WTC11 (cell line): ENCODE data around the gene SPATA31A1. TPM values are rescaled to one million over a fixed set of nuclear protein-coding genes. Genes with fewer than 3 reads are reported as not detected.
"Not testable (repeated sequence)": the region's sequence is repeated elsewhere in the genome, so short reads cannot be mapped to it uniquely, and the experiment has no call there.

Source experiments
- ATAC-seq: fragments of 200-7000 bp; cut with Tn5 transposase; 2 replicates; pipeline ENCODE4 v1.10.0; 2021; ENCODE audit warnings: mild to moderate bottlenecking, moderate library complexity
- Bru-seq: library from RNA; stranded (reverse); fragments of 400-500 nt; gene quantifications from one replicate; lab custom pipeline; 2021; lab: Mats Ljungman, UMichigan
- CTCF ChIA-PET: fragments of 300-600 bp; sonication (Branson Sonifier 250); formaldehyde crosslinking; loops from one replicate; lab custom pipeline; 2021; ENCODE audit warnings: antibody characterized with exemption; lab: Charles Lee
- POLR2A ChIA-PET: fragments of 350-600 bp; sonication (Branson Sonifier 250); formaldehyde crosslinking; loops from one replicate; lab custom pipeline; 2021; ENCODE audit warnings: antibody characterized with exemption; lab: Charles Lee
- DNase-seq: peaks from one replicate; pipeline ENCODE4 v3.0.0; 2021; ENCODE audit warnings: low spot score
- H3K27ac Mint-ChIP-seq: 2 replicates; pipeline ENCODE4 v1.8.0; 2021; ENCODE audit warnings: mixed read lengths
- H3K27me3 Mint-ChIP-seq: 2 replicates; pipeline ENCODE4 v1.8.0; 2021; ENCODE audit warnings: low read depth, mild to moderate bottlenecking, moderate library complexity, mixed read lengths
- H3K36me3 Mint-ChIP-seq: 2 replicates; pipeline ENCODE4 v1.8.0; 2021; ENCODE audit warnings: mixed read lengths
- H3K4me1 Mint-ChIP-seq: 2 replicates; pipeline ENCODE4 v1.8.0; 2022; ENCODE audit warnings: mixed read lengths
- H3K4me3 Mint-ChIP-seq: 2 replicates; pipeline ENCODE4 v1.8.0; 2021; ENCODE audit warnings: mild to moderate bottlenecking, moderate library complexity, mixed read lengths
- H3K9me3 Mint-ChIP-seq: 2 replicates; pipeline ENCODE4 v1.8.0; 2021; ENCODE audit warnings: mixed read lengths
- long read RNA-seq, 3 experiments: library from RNA in 1 of 3; library from capped mRNA in 1 of 3; library from polyadenylated mRNA in 1 of 3; unstranded in 2 of 3; stranded (forward) in 1 of 3; transcript quantifications; one replicate each; pipeline ENCODE4 v2.0.0, GENCODE V29; 2021
- total RNA-seq: library from RNA; stranded (reverse); gene quantifications from 3 replicates; pipeline ENCODE4 v1.2.3, GENCODE V29; 2021

Gene SPATA31A1
- total RNA-seq: 0.07 TPM in 1 of 3 replicates, not detected in the others
- Bru-seq, nascent RNA: percentile 17 among the genes with signal in this experiment
- long read RNA-seq, experiment 1: 0 reads
- long read RNA-seq, experiment 2: 0 reads
- long read RNA-seq, experiment 3: 0 reads

DNA sequence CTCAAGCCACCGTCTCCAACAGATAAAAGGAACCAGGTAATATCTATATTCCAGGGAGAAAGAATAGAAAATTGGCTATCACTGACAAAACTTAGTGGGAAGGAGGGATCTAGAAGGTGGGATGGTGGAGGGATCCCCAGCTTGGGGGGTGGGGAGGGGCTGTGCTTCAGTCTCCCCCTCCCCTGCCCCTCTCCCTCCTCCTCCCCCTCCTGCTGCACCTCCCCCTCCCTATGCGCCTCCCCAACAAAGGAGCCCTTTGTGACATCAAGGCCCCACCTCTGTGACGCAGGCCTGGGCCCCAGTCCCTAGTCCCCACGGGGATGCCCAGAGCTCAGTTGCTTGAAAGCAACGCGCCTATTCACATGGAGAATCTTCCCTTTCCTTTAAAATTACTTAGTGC lies at the start of gene SPATA31A1:
Gene SPATA31A1, plus strand, starts transcription at position 301 of the 400 bp plus-strand sequence. Its CDS starts 62 bp downstream, at position 363.
- POLR2A ChIA-PET, DNase-seq, H3K27ac Mint-ChIP-seq, ATAC-seq, H3K27me3 Mint-ChIP-seq, CTCF ChIA-PET, H3K9me3 Mint-ChIP-seq, H3K4me3 Mint-ChIP-seq, H3K4me1 Mint-ChIP-seq, H3K36me3 Mint-ChIP-seq: not testable (repeated sequence)

DNA sequence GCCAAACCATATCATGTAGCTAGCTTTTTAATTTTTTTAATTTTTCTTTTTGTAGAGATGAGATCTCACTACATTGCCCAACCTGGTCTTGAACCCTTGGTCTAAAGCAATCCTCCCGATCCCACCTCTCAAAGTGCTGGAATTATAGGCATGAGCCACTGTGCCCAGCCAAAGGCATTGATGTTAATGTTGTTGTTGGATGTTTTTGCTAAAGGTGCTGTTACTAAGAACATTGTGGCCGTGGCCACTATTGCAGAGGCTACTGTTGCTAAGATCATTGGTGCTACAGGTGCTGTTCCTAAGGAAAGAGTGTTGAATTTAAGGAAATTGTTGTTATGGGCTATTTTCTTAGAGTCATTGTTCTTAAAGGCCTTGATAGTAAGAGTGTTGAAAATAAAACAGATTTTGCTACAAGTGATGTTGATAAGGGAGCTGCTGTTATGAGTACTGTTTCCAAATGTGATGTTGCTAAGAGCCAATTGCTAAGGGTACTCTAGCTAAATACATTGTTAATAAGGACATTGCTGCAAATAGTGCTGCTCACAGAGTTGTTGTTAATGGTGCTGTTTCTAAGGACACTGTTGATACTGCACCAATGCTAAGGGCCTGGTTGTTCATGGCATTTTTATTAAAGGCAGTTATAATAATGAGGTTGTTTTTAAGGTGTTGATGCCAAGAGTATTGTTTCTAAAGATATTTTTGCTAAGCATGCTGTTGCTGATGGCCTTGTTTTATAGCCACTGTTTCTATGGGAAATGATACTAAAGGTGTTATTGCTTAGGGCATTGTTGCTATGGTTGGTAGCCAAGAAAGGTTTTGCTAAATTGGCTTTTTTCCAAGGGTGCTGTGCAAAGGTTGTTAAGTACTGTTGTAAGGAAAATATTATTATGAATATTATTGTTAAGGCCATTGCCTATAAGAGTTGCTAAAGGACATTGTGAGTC lies 52.1 kb downstream of the SPATA31A1 start:
- H3K36me3 Mint-ChIP-seq, CTCF ChIA-PET, DNase-seq, H3K4me3 Mint-ChIP-seq, H3K27me3 Mint-ChIP-seq, POLR2A ChIA-PET, H3K4me1 Mint-ChIP-seq, H3K9me3 Mint-ChIP-seq, H3K27ac Mint-ChIP-seq, ATAC-seq: not testable (repeated sequence)

DNA sequence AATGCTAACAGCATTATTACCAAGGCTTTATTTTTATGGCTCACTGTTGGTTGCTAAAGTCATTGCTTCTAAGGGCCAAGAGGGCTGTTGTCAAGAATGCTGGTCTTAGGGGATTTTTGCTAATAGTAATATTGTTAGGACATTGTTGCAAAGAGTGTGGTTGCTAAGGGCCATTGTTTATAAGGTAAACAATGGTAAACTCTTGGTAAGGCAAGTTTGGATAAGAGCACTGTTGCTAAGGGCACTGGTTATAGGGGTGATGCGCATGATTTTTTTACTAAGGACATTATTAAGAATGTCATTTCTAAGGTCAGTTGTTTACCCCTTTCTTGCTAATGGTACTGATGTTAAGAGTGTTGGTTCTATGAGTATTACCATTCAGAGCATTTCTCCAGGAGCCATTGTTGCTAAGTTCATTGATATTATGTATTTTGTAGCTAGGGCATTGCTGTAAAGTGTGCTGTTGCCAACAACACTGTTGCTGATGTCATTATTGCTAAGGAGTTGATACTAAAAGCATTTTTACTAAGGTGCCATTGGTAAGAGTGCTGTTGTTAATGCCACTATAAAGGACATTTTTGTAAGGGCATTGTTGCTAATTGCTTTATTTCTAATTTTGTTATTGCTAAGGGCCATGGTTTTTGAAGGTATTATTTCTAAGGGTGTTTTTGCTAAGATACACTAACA lies 55.9 kb downstream of the SPATA31A1 start:
- H3K36me3 Mint-ChIP-seq, H3K9me3 Mint-ChIP-seq, ATAC-seq, H3K4me3 Mint-ChIP-seq, H3K27me3 Mint-ChIP-seq, DNase-seq, H3K27ac Mint-ChIP-seq, POLR2A ChIA-PET, CTCF ChIA-PET, H3K4me1 Mint-ChIP-seq: not testable (repeated sequence)

Other genes with a start within 250 kb of the SPATA31A1 start
- gene CNTNAP3, start 67.5 kb upstream of the SPATA31A1 start, total RNA-seq: 4.6 to 7.9 TPM (median 4.8 TPM) in 3 replicates